Measurements from ENCODE around the gene NUP133.

The NUP133 gene

DNA sequence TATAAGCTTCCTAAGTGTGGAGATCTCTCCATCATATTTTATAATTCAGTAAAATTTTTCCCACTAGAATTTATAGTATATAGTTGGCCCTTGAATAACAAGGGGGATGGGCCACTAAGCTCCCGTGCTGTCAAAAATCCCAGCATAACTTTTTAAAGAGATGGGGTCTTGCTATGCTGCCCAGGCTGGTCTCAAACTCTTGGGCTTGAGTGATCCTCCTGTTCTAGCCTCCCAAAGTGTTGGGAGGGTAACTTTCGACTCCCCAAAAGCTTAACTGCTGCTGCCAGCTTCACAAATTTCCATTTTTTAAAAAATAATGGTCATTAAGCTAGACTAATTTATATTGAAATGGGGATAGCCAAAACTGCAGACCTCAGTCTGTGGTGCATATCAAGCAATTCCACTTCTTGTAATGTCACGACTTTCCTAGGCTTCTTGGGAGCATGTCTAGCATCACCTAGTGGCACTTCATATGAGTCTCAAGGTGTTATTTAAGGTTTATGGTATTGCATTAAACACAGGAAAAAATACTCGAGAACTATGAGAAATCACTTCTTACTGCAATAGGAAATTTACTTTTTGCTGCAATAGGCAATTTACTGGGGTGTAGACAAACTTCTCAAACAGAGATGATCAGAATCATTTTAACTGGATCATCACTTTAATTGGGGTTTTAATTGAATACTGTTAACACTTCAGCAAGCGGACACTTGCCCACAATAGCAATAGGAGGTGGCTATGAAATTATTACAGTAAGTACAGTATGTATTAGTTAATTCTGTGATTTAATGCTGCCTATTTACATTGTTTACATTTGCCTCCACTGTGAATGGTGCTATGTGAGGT is 55.0 kb downstream of the NUP133 start:
- no peaks in the 10 kb centered on the region for H3K36me3 ChIP-seq (ENCODE audit: insufficient read depth)
- no peaks in the 10 kb centered on the region for H4K20me1 ChIP-seq (ENCODE audit: insufficient read depth)
- no peak overlapping the region for H3K27ac ChIP-seq
- H3K79me2 ChIP-seq (ENCODE audit: insufficient read depth, low read depth): no peaks in the 10 kb centered on the region
- H3K4me1 ChIP-seq (ENCODE audit: low read depth, poor library complexity, severe bottlenecking): peaks cover 8% of the 10 kb centered on the region
- H3K4me2 ChIP-seq: no peak overlapping the region
- H3K9ac ChIP-seq: no peak overlapping the region
- H3K4me3 ChIP-seq (IDR thresholded peaks at IDR 0.05; ENCODE audit: insufficient read depth, low read depth, low read length): no peak overlapping the region
- no peak overlapping the region for H2AFZ ChIP-seq (ENCODE audit: low read depth)
- no peaks in the 10 kb centered on the region for H3K27me3 ChIP-seq (ENCODE audit: insufficient read depth, low read depth)
- TF ChIP-seq, protein P1, sequence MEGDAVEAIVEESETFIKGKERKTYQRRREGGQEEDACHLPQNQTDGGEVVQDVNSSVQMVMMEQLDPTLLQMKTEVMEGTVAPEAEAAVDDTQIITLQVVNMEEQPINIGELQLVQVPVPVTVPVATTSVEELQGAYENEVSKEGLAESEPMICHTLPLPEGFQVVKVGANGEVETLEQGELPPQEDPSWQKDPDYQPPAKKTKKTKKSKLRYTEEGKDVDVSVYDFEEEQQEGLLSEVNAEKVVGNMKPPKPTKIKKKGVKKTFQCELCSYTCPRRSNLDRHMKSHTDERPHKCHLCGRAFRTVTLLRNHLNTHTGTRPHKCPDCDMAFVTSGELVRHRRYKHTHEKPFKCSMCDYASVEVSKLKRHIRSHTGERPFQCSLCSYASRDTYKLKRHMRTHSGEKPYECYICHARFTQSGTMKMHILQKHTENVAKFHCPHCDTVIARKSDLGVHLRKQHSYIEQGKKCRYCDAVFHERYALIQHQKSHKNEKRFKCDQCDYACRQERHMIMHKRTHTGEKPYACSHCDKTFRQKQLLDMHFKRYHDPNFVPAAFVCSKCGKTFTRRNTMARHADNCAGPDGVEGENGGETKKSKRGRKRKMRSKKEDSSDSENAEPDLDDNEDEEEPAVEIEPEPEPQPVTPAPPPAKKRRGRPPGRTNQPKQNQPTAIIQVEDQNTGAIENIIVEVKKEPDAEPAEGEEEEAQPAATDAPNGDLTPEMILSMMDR (conservative IDR thresholded peaks at IDR 0.05; ENCODE audit: low read depth, low read length): peak; percentile 69

DNA sequence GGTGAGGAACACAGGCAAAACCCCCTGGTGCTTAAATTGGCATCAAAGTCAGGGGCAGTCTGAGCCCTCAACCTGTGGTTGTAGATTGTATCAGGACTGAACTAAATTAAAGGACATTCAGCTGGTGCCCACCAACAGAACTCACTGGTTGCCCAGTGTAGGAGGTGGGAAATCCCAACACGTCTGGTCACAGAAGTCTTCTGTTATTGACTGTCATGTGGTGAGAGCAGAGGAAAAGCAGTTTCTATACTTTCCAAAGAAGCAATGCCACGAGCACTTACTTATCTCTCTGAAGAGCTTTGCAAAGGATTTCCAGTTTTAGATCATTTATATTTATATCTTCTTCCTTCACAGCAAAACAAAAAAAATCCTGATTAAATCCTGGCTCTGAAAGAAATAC is 59.3 kb downstream of the NUP133 start:
- Histone ChIP-seq H3K36me3 (ENCODE audit: insufficient read depth) (no peaks in the 10 kb centered on the region), H3K27ac (no peak overlapping the region)

DNA sequence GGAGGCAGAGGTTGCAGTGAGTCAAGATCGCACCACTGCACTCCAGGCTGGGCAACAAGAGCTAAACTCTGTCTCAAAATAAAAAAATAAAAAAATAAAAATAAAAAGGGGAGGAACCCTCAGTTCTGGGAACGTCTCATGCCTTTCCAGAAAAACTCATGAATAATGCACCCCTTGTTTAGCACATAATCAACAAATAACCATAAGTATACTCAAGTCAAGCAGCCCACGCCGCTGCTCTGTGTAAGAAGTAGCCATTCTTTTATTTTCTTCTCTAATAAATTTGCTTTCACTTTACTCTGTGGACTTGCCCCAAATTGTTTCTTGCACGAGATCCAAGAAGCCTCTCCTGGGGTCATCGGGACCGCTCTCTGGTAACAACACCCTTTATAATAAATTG is 59.8 kb downstream of the NUP133 start:
- H3K36me3 ChIP-seq (ENCODE audit: insufficient read depth): no peaks in the 10 kb centered on the region

More for the DNA sequence above, 59.3 kb downstream of the NUP133 start:
- H3K9ac ChIP-seq: no peak overlapping the region
- H4K20me1 ChIP-seq (ENCODE audit: insufficient read depth): no peaks in the 10 kb centered on the region
- TF ChIP-seq, protein P1 (conservative IDR thresholded peaks at IDR 0.05; ENCODE audit: low read depth, low read length): no peak
- H3K4me3 ChIP-seq (IDR thresholded peaks at IDR 0.05; ENCODE audit: insufficient read depth, low read depth, low read length): no peak overlapping the region
- no peak overlapping the region for H3K4me2 ChIP-seq
- no peak overlapping the region for H2AFZ ChIP-seq (ENCODE audit: low read depth)
- no peaks in the 10 kb centered on the region for H3K27me3 ChIP-seq (ENCODE audit: insufficient read depth, low read depth)
- no peaks in the 10 kb centered on the region for H3K79me2 ChIP-seq (ENCODE audit: insufficient read depth, low read depth)
- H3K4me1 ChIP-seq (ENCODE audit: low read depth, poor library complexity, severe bottlenecking): no peaks in the 10 kb centered on the region

DNA sequence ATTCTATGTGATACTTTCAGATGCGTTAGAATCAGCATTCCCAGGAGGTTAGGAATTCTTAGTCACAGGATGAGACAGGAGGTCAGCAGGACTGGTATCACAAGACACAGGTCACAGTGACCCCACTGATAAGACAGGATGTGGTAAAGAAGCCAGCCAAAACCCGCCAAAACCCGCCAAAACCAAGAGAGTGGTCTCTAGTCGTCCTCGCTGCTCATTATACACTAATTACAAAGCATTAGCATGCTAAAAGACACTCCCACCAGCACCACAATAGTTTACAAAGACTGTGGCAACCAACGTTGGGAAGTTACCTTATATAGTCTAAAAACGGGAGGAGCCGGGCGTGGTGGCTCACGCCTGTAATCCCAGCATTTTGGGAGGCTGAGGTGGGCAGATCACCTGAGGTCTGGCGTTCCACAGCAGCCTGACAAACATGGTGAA is 60.3 kb downstream of the NUP133 start:
- Histone ChIP-seq H3K27me3 (ENCODE audit: insufficient read depth, low read depth) (no peaks in the 10 kb centered on the region), H3K27ac (no peak overlapping the region), H4K20me1 (ENCODE audit: insufficient read depth) (no peaks in the 10 kb centered on the region), H3K36me3 (ENCODE audit: insufficient read depth) (no peaks in the 10 kb centered on the region), H3K4me1 (ENCODE audit: low read depth, poor library complexity, severe bottlenecking) (peaks cover 6% of the 10 kb centered on the region), H3K79me2 (ENCODE audit: insufficient read depth, low read depth) (no peaks in the 10 kb centered on the region), H3K9ac (no peak overlapping the region), H2AFZ (ENCODE audit: low read depth) (no peak overlapping the region), H3K4me3 (IDR thresholded peaks at IDR 0.05; ENCODE audit: insufficient read depth, low read depth, low read length) (no peak overlapping the region), H3K4me2 (no peak overlapping the region)
- TF ChIP-seq, protein P1 (conservative IDR thresholded peaks at IDR 0.05; ENCODE audit: low read depth, low read length): no peak

More for the DNA sequence above, 59.8 kb downstream of the NUP133 start:
- TF ChIP-seq, protein P1 (conservative IDR thresholded peaks at IDR 0.05; ENCODE audit: low read depth, low read length): no peak
- Histone ChIP-seq H3K27ac (no peak overlapping the region), H3K4me1 (ENCODE audit: low read depth, poor library complexity, severe bottlenecking) (peaks cover under 1% of the 10 kb centered on the region), H4K20me1 (ENCODE audit: insufficient read depth) (no peaks in the 10 kb centered on the region), H3K4me3 (IDR thresholded peaks at IDR 0.05; ENCODE audit: insufficient read depth, low read depth, low read length) (no peak overlapping the region), H3K4me2 (no peak overlapping the region), H3K27me3 (ENCODE audit: insufficient read depth, low read depth) (no peaks in the 10 kb centered on the region), H3K79me2 (ENCODE audit: insufficient read depth, low read depth) (no peaks in the 10 kb centered on the region), H2AFZ (ENCODE audit: low read depth) (no peak overlapping the region), H3K9ac (no peak overlapping the region)

Measured in KMS-11 (cell line).